Panc1 (cell line): ENCODE measurements around the gene ZSCAN10.

Experiments
- REST ChIP-seq, 2 experiments: IDR thresholded peaks; 2 replicates each; pipeline ENCODE4 v1.6.1; 2011 to 2012; ENCODE audit warnings: low read depth in 2 of 2, control low read depth in 1 of 2, low read length in 1 of 2, mild to moderate bottlenecking in 1 of 2, moderate library complexity in 1 of 2; ENCODE audit not compliant: insufficient read depth in 1 of 2
- TF ChIP-seq, protein P1 (sequence below): fragments of 450-650 bp; IDR thresholded peaks from 2 replicates; pipeline ENCODE4 v1.5.1; 2017; ENCODE audit warnings: mild to moderate bottlenecking

DNA sequence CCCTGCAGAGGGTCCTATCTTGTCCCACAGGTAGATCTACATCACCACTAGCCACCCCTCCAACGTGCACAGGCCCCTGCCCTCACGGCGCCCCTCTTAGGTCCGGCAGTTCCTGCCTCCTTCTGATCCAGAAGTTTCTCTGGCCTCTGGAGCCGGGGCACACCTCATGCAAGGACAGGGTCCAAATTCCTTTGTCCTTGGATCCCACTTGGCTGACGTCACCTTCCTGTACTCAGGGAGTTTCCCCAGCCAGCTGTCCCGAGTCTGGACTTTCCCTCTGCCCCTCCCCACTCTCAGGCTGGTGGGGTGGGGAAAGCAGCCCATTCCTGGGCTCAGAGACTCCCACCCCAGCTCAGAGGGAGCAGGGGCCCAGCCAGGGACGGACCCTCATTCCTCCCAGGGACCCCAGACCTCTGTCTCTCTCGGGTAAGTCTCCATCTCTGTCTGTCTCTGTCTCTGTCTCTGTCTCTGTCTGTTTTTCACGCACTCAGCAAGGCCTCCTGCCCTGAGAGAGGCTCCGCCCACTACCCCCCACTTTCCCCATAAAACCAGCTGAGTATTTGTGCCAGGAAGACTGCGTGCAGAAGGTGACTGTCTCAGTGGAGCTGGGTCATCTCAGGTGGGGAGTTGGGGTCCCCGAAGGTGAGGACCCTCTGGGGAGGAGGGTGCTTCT, 33.9 kb downstream of the ZSCAN10 start, which contains the start of gene IL32:
- TF ChIP-seq, protein P1, sequence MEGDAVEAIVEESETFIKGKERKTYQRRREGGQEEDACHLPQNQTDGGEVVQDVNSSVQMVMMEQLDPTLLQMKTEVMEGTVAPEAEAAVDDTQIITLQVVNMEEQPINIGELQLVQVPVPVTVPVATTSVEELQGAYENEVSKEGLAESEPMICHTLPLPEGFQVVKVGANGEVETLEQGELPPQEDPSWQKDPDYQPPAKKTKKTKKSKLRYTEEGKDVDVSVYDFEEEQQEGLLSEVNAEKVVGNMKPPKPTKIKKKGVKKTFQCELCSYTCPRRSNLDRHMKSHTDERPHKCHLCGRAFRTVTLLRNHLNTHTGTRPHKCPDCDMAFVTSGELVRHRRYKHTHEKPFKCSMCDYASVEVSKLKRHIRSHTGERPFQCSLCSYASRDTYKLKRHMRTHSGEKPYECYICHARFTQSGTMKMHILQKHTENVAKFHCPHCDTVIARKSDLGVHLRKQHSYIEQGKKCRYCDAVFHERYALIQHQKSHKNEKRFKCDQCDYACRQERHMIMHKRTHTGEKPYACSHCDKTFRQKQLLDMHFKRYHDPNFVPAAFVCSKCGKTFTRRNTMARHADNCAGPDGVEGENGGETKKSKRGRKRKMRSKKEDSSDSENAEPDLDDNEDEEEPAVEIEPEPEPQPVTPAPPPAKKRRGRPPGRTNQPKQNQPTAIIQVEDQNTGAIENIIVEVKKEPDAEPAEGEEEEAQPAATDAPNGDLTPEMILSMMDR: no peak
- no peak for TF ChIP-seq REST (IDR thresholded peaks at IDR 0.05; ENCODE audit: insufficient read depth in 1 of 2, low read depth in 2 of 2, low read length in 1 of 2)
